Mesenchymal stem cell (in vitro differentiated cells and primary cell): Measurements from ENCODE around the gene LBP.
A peak's percentile ranks its signal among the peaks of the same experiment; 100 is the strongest.

Experiments
- DNase-seq: peaks from one replicate; pipeline ENCODE4 v3.0.0-alpha.2; 2013
- H2AFZ ChIP-seq: one replicate; pipeline ENCODE4 v1.6.1; 2013; ENCODE audit warnings: low read depth, mild to moderate bottlenecking, control low read depth, inconsistent platforms, low read length, moderate library complexity
- H2AK5ac ChIP-seq: 2 replicates; pipeline ENCODE4 v1.6.1; 2013; ENCODE audit warnings: low read length, moderate library complexity, mild to moderate bottlenecking, inconsistent platforms; ENCODE audit not compliant: severe bottlenecking
- H2BK120ac ChIP-seq: one replicate; pipeline ENCODE4 v1.6.1; 2013; ENCODE audit warnings: low read depth, mild to moderate bottlenecking, inconsistent platforms, low read length, moderate library complexity
- H2BK12ac ChIP-seq, 2 experiments: one replicate each; pipeline ENCODE4 v1.6.1; 2013; ENCODE audit warnings: inconsistent platforms in 2 of 2, low read length in 2 of 2, mild to moderate bottlenecking in 2 of 2, moderate library complexity in 2 of 2, control low read depth in 1 of 2
- H2BK15ac ChIP-seq: one replicate; pipeline ENCODE4 v1.6.1; 2013; ENCODE audit warnings: mild to moderate bottlenecking, low read depth, inconsistent platforms; ENCODE audit not compliant: poor library complexity, severe bottlenecking
- H2BK5ac ChIP-seq: 2 replicates; pipeline ENCODE4 v1.6.1; 2013; ENCODE audit warnings: low read depth, mild to moderate bottlenecking, low read length, control low read depth, inconsistent platforms; ENCODE audit not compliant: poor library complexity, severe bottlenecking
- H3K14ac ChIP-seq, 2 experiments: one replicate each; pipeline ENCODE4 v1.6.1; 2013; ENCODE audit warnings: inconsistent platforms in 2 of 2, low read length in 2 of 2, control low read depth in 1 of 2, mild to moderate bottlenecking in 1 of 2, moderate library complexity in 1 of 2
- H3K18ac ChIP-seq, 2 experiments: one replicate each; pipeline ENCODE4 v1.6.1; 2013; ENCODE audit warnings: inconsistent platforms in 2 of 2, low read length in 2 of 2, control low read depth in 1 of 2, low read depth in 1 of 2, mild to moderate bottlenecking in 1 of 2
- H3K23ac ChIP-seq, 2 experiments: one replicate each; pipeline ENCODE4 v1.6.1; 2013; ENCODE audit warnings: inconsistent platforms in 2 of 2, low read length in 2 of 2, mild to moderate bottlenecking in 2 of 2, moderate library complexity in 2 of 2, control low read depth in 1 of 2
- H3K27ac ChIP-seq: 2 replicates; pipeline ENCODE4 v1.5.1; 2013; ENCODE audit warnings: mild to moderate bottlenecking, moderate library complexity, low read length, control low read depth, inconsistent platforms; ENCODE audit not compliant: poor library complexity, severe bottlenecking
- H3K27me3 ChIP-seq, 2 experiments: 2 replicates each; pipeline versions ENCODE4 v1.6.1 to v1.7.0; 2013; ENCODE audit warnings: low read length in 2 of 2, mild to moderate bottlenecking in 2 of 2, moderate library complexity in 2 of 2, control low read depth in 1 of 2, inconsistent platforms in 1 of 2; ENCODE audit not compliant: control insufficient read depth in 1 of 2, insufficient read depth in 1 of 2
- H3K36me3 ChIP-seq, 2 experiments: 2 replicates each; pipeline versions ENCODE4 v1.6.1 to v1.7.0; 2013; ENCODE audit warnings: low read length in 2 of 2, control low read depth in 1 of 2, inconsistent platforms in 1 of 2, low read depth in 1 of 2, mild to moderate bottlenecking in 1 of 2; ENCODE audit not compliant: insufficient read depth in 2 of 2, control insufficient read depth in 1 of 2
- H3K4ac ChIP-seq, 2 experiments: one replicate each; pipeline ENCODE4 v1.6.1; 2013; ENCODE audit warnings: inconsistent platforms in 2 of 2, low read length in 2 of 2, mild to moderate bottlenecking in 2 of 2, moderate library complexity in 2 of 2, control low read depth in 1 of 2, low read depth in 1 of 2
- H3K4me1 ChIP-seq: 2 replicates; pipeline ENCODE4 v1.6.1; 2013; ENCODE audit warnings: low read depth, low read length, control low read depth; ENCODE audit not compliant: control insufficient read depth, insufficient read depth
- H3K4me2 ChIP-seq: 2 replicates; pipeline ENCODE4 v1.6.1; 2013; ENCODE audit warnings: low read length, mild to moderate bottlenecking, inconsistent platforms; ENCODE audit not compliant: poor library complexity, severe bottlenecking
- H3K4me3 ChIP-seq, 2 experiments: 2 replicates each; pipeline versions ENCODE4 v1.5.1 to v1.7.0; 2013; ENCODE audit warnings: low read length in 2 of 2, mild to moderate bottlenecking in 2 of 2, control low read depth in 1 of 2, low read depth in 1 of 2; ENCODE audit not compliant: insufficient read depth in 1 of 2
- H3K79me1 ChIP-seq: replicated peaks from 2 replicates; pipeline ENCODE4 v1.6.1; 2013; ENCODE audit warnings: mild to moderate bottlenecking, control low read depth, low read length, inconsistent platforms; ENCODE audit not compliant: poor library complexity, severe bottlenecking
- H3K9ac ChIP-seq: 2 replicates; pipeline ENCODE4 v1.7.0; 2013; ENCODE audit warnings: mild to moderate bottlenecking, low read length, moderate library complexity
- H3K9me3 ChIP-seq: 2 replicates; pipeline ENCODE4 v1.7.0; 2013; ENCODE audit warnings: mild to moderate bottlenecking, low read length; ENCODE audit not compliant: control insufficient read depth
- H4K8ac ChIP-seq: one replicate; pipeline ENCODE4 v1.6.1; 2013; ENCODE audit warnings: inconsistent platforms, mild to moderate bottlenecking, low read length, moderate library complexity
- H4K91ac ChIP-seq: one replicate; pipeline ENCODE4 v1.6.1; 2013; ENCODE audit warnings: mild to moderate bottlenecking, low read length, inconsistent platforms
- WGBS: methylation state at CpG from one replicate; pipeline ENCODE4 v1.1.7; 2013; ENCODE audit warnings: mixed read lengths; 5-methylcytosine and 5-hydroxymethylcytosine counted together

LBP gene

DNA sequence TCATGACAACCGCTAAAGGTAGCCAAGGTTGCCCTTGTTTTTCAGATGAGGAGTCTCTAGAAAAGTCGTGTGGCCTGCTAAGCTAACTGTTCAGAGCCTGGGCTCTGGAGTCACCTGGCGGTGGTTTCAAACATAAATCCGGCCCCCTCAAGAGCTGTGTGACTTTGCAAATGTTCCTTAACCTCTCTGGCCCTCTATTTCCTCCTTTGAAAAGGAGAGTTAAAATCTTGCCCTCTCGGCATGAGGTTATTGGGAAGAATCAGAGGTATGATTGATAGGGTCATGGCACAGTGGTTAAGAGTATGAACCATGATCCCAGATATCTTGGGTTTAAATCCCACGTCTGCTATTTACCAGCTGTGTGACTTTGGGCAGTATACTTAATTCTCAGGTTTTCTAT, 5.6 kb upstream of the LBP start:
- no peak overlapping the region for H3K4me3 ChIP-seq
- H2BK5ac ChIP-seq, result no peak overlapping the region
- no peak overlapping the region for H3K14ac ChIP-seq
- no peak overlapping the region for H2BK15ac ChIP-seq
- H2BK12ac ChIP-seq, result no peak overlapping the region
- no peak overlapping the region for H3K18ac ChIP-seq
- H3K27me3 ChIP-seq, result peaks cover 31 to 50% of the 10 kb centered on the region in 2 experiments
- no peak overlapping the region for H4K8ac ChIP-seq
- no peak overlapping the region for H3K9ac ChIP-seq
- H2BK120ac ChIP-seq, result no peak overlapping the region
- H3K4me2 ChIP-seq, result no peak overlapping the region
- no peak for DNase-seq
- H4K91ac ChIP-seq, result no peak overlapping the region
- H3K27ac ChIP-seq, result no peak overlapping the region
- H3K23ac ChIP-seq, result no peak overlapping the region
- WGBS, result 82% methylated on average over 5 of the region's 6 CpGs
- H3K79me1 ChIP-seq, result no peaks in the 10 kb centered on the region
- H2AFZ ChIP-seq, result no peak overlapping the region
- peaks cover 2% of the 10 kb centered on the region for H3K4me1 ChIP-seq
- peaks cover 8% of the 10 kb centered on the region for H3K9me3 ChIP-seq
- no peaks in the 10 kb centered on the region for H3K36me3 ChIP-seq
- no peak overlapping the region for H3K4ac ChIP-seq
- H2AK5ac ChIP-seq, result no peak overlapping the region

DNA sequence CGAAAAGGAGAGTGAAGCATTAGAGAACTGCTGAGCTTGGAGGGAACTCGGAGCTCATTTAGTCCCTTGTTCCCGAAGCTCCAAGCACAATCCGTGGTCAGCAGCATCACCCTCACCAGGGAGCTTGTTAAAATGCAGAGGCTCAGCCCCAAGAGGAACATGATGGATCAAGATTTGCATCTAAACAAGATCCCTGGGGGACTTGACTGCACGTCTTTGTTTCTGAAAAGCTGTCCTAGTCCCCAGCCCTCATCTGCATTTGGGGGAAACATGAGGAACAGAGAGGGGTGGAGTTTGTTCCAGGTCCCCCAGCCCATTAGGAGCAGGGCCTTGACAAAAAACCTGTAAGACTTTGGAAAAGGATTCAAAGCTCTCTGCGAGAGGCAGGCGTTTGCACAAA, 4.1 kb upstream of the LBP start:
- DNase-seq, result no peak
- no peak overlapping the region for H4K8ac ChIP-seq
- H3K27me3 ChIP-seq, result peaks cover 16 to 48% of the 10 kb centered on the region in 2 experiments
- no peak overlapping the region for H3K4me3 ChIP-seq
- H3K18ac ChIP-seq, result no peak overlapping the region
- H2BK120ac ChIP-seq, result no peak overlapping the region
- no peak overlapping the region for H3K4me2 ChIP-seq
- H3K4me1 ChIP-seq, result peaks cover 2% of the 10 kb centered on the region
- H2BK5ac ChIP-seq, result no peak overlapping the region
- H3K23ac ChIP-seq, result no peak overlapping the region
- no peak overlapping the region for H2AFZ ChIP-seq
- no peak overlapping the region for H3K27ac ChIP-seq
- 35% methylated on average over 7 of the region's 7 CpGs for WGBS
- peaks cover 8% of the 10 kb centered on the region for H3K9me3 ChIP-seq
- no peak overlapping the region for H3K14ac ChIP-seq
- no peak overlapping the region for H3K9ac ChIP-seq
- H3K4ac ChIP-seq, result no peak overlapping the region
- H2AK5ac ChIP-seq, result no peak overlapping the region
- no peaks in the 10 kb centered on the region for H3K79me1 ChIP-seq
- H2BK15ac ChIP-seq, result no peak overlapping the region
- H2BK12ac ChIP-seq, result no peak overlapping the region
- H3K36me3 ChIP-seq, result no peaks in the 10 kb centered on the region
- H4K91ac ChIP-seq, result no peak overlapping the region

DNA sequence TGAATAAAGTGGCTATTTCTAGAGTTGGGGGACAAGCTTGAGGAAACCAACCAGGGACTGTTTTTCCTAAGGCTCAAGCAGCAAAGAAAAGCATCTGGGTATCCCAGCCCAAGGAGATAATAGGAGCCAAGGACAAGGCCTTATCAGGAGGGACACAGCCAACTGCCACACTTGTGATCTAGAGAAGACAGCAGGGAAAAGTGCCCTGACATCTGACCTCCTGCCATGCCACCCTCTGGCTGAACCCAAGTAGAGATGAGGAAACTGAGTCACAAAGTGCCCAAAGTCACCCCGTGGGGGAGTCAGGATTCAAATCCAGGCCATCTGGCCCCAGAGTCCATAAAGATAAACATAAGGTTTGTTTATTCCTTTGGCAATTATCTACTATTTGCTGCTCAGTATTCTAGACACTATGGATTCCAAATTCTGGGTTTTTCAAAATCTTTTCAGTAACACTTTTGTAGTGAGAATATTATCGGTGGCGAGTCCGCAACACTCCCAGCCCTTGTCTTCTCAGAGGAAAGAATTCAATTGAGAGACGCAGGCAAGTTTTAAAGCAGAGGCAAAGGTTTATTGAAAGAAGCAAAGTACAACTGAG, 3.5 kb upstream of the LBP start:
- H2AK5ac ChIP-seq, result no peak overlapping the region
- H3K18ac ChIP-seq, result no peak overlapping the region
- no peak overlapping the region for H3K9ac ChIP-seq
- no peak overlapping the region for H3K23ac ChIP-seq
- H3K4ac ChIP-seq, result no peak overlapping the region
- 93% methylated on average over 4 of the region's 5 CpGs for WGBS
- H3K36me3 ChIP-seq, result no peaks in the 10 kb centered on the region
- H2BK12ac ChIP-seq, result no peak overlapping the region
- H2AFZ ChIP-seq, result no peak overlapping the region
- no peak overlapping the region for H3K4me2 ChIP-seq
- H3K4me1 ChIP-seq, result no peaks in the 10 kb centered on the region
- H3K9me3 ChIP-seq, result peaks cover 5% of the 10 kb centered on the region
- H4K8ac ChIP-seq, result no peak overlapping the region
- peak overlapping the region in 1 of 2 experiments; percentile 59 for H3K4me3 ChIP-seq
- no peak overlapping the region for H3K14ac ChIP-seq
- H3K27me3 ChIP-seq, result peaks cover 13 to 49% of the 10 kb centered on the region in 2 experiments
- DNase-seq, result no peak
- H3K27ac ChIP-seq, result no peak overlapping the region
- H4K91ac ChIP-seq, result no peak overlapping the region
- H2BK15ac ChIP-seq, result no peak overlapping the region
- H2BK120ac ChIP-seq, result no peak overlapping the region
- H3K79me1 ChIP-seq, result no peaks in the 10 kb centered on the region
- no peak overlapping the region for H2BK5ac ChIP-seq

- H3K4me2 ChIP-seq, result no peak overlapping the region
- H3K23ac ChIP-seq, result no peak overlapping the region
- no peaks in the 10 kb centered on the region for H3K9me3 ChIP-seq
- no peak overlapping the region for H2BK12ac ChIP-seq
- no peak overlapping the region for H3K9ac ChIP-seq
- no peak overlapping the region for H3K18ac ChIP-seq
- H3K36me3 ChIP-seq, result no peaks in the 10 kb centered on the region
- no peak overlapping the region for H2BK120ac ChIP-seq
- peak; percentile 35 for DNase-seq
- no peak overlapping the region for H4K91ac ChIP-seq
- no peak overlapping the region for H4K8ac ChIP-seq
- no peak overlapping the region for H3K27ac ChIP-seq
- H3K27me3 ChIP-seq, result peaks cover 8 to 50% of the 10 kb centered on the region in 2 experiments
- H3K4me1 ChIP-seq, result no peaks in the 10 kb centered on the region
- no peak overlapping the region for H3K14ac ChIP-seq
- 56% methylated on average over 16 of the region's 16 CpGs for whole genome bisulfite sequencing
- peak overlapping the region in 1 of 2 experiments; percentile 59 for H3K4me3 ChIP-seq
- no peak overlapping the region for H2BK15ac ChIP-seq
- H2BK5ac ChIP-seq, result no peak overlapping the region
- no peak overlapping the region for H3K4ac ChIP-seq
- H2AK5ac ChIP-seq, result no peak overlapping the region
- H3K79me1 ChIP-seq, result no peaks in the 10 kb centered on the region
- H2AFZ ChIP-seq, result no peak overlapping the region
Measured at GRCh38 chr20:38343311-38344106, 2.8 kb upstream of the LBP start.
